Measurements from ENCODE around the gene CD207.
A peak's percentile ranks its signal among the peaks of the same experiment; 100 is the strongest.

Gene CD207

GRCh38 chr2:70795164-70795995, 40.2 kb downstream of the CD207 start:
- no peak for FAIRE-seq
- DNase-seq (ENCODE audit: low spot score): no peak

DNA sequence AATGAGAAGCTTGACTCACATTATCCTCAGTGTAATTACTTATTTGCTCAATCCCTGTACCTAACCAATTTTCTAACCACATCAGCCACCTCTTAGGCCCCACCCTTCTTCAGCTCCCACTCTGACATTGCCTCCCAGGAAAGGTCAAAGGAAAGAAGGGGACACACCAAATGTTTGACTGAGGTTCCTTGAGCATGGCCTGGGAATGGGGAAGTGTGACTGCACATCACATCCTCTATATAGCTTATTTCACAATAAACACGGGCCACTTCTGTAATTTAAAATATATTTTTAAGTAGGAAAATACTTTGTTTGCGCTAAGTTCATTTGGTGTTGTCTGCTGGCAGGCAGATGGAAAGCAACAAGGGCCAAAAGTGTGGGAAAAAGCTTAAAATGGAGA, 42.2 kb downstream of the CD207 start:
- no peak for FAIRE-seq
- DNase-seq (ENCODE audit: low spot score): no peak

- DNase-seq (ENCODE audit: low spot score): no peak
- FAIRE-seq: no peak
Measured at GRCh38 chr2:70790136-70790828, 45.3 kb downstream of the CD207 start, which contains the start of gene FIGLA. Gene FIGLA, minus strand, starts transcription at chr2:70790643. Its CDS starts 5 bp downstream, at chr2:70790638.

GRCh38 chr2:70789304-70790135, 46.1 kb downstream of the CD207 start:
- peak; percentile 81 for DNase-seq (ENCODE audit: low spot score)

DNA sequence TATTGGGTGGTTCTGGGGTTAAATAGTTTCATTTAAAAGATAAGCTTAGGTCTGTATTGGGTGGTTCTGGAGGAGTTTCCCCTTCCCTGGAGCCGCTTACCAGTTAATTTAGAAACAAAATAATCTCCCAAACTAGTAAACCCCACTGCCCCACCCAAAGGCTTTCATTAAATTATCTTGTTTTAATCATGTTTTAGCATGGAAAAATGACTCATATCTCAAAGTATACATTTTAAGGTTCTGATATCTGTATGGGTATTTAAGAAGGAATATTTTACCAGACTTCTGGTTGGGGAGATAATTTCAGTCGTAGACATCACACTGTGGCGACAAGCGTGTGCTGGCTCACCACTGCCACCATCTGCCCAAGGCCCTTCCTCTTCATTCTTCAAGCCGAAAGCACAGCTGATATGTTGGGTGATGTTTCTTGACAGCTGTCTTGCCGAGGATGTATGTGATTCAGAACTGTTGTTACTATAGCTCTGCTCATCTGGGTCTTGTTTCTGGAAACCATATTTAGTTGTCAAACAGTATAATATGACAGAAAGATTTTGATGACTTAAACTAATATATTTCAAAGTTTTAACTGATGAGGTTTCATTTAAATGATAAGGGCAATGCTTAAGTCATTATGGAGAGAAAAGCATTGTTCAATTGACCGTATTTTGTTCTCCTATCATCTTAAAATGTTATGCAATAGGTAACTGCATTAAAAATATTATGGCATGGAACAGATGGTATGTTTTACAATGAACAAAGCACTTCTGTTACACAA, 50.3 kb downstream of the CD207 start:
- FAIRE-seq (peak; percentile 58), DNase-seq (ENCODE audit: low spot score) (peak; percentile 69)

More at GRCh38 chr2:70789304-70790135, 46.1 kb downstream of the CD207 start:
- peak; percentile 94 for FAIRE-seq

DNA sequence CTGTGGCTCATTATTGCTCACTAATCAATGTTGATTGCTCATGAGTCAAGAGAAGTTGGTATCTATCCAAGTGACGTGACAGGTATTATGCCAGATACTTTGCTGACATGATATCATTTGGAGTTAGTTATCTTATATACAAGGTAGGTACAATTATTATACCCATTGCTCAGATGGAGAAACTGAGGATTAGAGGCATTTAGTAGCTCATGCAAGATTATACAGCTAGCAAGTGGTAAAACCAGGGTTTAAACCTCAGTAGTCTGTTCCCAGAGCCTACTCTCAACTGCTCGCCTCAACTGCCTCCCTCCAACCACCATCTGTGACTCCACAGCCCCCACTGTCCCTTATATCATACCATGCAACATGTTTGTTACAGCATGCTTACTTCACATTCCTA, 51.3 kb downstream of the CD207 start:
- DNase-seq (ENCODE audit: low spot score) (no peak), FAIRE-seq (no peak)

Data from urothelium cell line (cell line).